NCI-H1436 treated with DMSO at 0.1 percent for 48 hours (cell line): ENCODE results near the gene FAM13A.

Source experiments
- DNase-seq: peaks from one replicate; lab custom pipeline; 2025; lab: John Stamatoyannopoulos, UW

The FAM13A gene

DNA sequence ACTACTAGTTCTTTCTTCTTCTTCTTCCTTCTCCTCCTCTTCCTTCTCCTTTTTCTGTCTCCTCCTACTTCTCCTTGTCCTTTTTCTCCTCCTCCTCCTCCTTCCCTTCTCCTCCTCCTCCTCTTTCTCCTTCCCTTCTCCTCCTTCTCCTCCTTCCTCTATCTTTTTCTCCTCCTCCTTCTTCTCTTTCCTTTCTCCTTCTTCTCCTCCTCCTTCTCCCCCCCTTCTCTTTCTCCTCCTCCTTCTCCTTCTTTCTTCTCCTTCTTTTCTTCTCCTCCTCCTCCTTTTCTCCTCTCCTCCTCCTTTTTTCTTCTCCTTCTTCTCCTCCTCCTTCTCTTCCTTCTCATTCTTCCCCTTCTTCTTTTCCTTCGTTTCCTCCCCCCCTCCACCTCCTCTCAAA lies 337.6 kb downstream of the FAM13A start:
- no peak for DNase-seq

- DNase-seq = no peak
These were observed 338.9 kb downstream of the FAM13A start for GRCh38 chr4:88718098-88718497.

DNA sequence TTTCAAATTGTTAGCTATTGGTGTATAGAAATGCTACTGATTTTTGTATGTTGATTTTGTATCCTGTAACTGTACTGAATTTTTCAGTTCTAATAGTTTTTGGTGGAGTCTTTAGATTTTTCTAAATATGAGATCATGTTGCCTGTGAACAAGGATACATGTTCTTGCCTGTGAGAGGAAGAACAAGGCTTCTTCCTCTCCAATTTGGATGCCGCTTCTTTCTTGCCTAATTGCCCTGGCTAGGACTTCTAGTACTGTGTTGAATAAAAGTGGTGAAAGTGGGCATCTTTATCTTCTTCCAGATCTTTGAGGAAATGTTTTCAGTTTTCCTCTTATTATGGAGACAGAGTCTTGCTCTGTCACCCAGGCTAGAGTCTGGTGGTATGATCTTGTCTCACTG lies 343.2 kb downstream of the FAM13A start:
- DNase-seq = no peak

DNA sequence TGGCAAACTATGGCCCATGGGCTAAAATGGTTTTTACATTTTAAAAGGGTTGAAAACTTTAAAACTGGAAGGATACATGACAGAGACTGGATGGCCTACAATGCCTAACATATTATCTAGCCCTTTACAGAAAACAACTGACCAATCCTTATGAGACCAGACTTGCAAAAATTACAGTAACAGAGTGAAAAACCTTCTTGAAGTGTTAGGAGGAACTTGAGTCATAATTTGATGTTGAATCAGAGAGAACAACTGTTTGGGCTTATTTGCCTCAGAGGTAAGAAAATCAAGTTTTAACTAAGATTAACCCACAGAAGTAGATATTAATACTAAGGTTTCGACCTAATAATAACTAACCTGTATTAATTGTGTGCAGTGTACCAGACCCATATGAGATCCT lies 347.0 kb downstream of the FAM13A start:
- no peak for DNase-seq

- no peak for DNase-seq
These were observed 350.4 kb downstream of the FAM13A start for GRCh38 chr4:88706574-88706973.

DNA sequence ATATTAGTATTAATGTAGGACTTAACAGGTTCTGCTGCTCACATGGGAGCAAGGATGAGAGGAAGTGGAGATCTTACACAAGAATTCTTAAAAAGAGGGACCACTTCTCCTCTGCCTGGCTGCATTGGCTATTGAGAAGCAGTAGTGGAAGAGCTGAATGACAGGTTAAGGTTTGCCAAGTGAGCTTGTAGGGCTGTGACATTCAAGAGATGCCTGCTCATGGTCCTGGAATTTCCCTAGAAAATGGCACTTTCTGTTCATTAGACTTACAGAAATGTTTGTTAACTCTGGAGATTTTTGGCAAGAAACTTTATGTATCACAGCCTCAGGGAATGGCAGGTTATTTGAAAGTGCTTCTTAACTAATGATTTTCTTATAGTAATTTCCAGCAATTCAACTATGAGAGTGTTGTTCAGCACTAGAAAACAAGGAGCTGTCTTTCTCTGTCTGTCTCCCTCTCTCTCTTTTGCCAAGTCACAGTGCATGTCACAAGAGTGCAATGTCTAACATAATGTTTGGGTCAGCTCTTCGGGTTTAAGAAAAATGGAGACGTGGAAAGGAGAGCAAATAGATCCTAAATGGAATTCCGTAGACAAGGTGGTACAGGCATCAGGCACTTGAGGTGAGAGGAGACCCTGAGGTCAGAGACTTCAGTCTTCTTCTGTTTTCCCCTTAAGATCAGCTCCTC lies 351.0 kb downstream of the FAM13A start:
- DNase-seq = no peak

DNA sequence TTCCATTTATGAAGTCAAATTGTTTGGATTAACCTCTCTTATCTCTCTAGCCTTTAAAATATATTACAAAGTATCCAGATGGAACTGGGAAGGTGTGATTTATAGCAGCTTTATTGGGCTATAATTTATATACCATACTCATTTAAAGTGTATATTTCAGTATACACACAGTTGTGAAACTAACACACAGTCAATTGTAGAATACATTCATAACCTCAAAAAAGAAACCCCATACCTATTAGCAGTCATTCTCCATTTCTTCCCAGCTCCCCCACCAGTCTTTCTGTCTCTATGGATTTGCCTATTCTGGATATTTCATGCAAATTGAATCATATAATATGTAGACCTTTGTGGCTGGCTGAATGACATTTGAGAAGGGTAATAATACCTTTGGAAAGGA lies 351.8 kb downstream of the FAM13A start:
- DNase-seq = no peak

- DNase-seq = no peak
These were observed 354.2 kb downstream of the FAM13A start for GRCh38 chr4:88702782-88703181.

GRCh38 chr4:88698519-88698918 lies 358.5 kb downstream of the FAM13A start:
- DNase-seq = no peak

- DNase-seq = no peak
These were observed 359.2 kb downstream of the FAM13A start, which contains the start of gene NAP1L5 for GRCh38 chr4:88697588-88698329. NAP1L5 (minus strand) TSS chr4:88697829; CDS start chr4:88697754, 75 bp downstream.

DNA sequence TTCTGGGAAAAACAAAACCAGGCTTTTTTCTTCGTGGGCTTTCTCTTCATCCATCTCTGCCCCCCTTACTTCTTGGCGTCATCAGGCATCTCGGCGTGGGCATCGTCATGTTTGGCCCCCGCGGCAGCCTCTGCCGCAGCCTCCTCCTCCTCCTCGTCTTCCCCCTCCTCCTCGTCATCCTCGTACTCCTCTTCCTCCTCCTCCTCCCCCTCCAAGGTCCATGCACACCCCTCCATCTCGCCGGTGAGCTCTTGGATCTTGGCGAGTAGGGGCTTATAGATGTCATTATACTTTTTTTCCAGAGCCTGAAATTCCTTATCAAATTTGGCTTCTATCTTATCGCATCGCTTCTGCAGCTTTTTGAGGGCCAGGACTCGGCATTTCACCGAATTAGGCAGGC lies 359.8 kb downstream of the FAM13A start:
- no peak for DNase-seq

DNA sequence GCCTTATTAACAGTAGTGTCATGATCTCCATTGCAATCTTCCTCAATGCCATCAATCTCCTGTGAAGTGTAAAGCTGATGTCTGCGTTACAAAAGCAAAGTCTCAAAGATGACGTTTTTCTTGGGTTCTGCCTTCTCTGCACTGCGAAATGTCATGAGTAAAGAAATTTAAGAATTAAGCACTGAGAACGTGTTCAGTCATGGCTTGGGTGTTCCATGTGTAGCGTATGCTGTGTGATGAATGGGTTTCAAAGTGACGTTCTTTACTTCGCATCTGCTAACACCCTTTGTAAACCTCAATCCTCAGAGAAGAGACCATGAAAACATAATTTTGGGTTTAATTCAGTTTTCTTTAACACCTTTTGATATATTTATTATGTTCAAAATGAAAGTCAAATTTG lies 360.4 kb downstream of the FAM13A start:
- DNase-seq = no peak

DNA sequence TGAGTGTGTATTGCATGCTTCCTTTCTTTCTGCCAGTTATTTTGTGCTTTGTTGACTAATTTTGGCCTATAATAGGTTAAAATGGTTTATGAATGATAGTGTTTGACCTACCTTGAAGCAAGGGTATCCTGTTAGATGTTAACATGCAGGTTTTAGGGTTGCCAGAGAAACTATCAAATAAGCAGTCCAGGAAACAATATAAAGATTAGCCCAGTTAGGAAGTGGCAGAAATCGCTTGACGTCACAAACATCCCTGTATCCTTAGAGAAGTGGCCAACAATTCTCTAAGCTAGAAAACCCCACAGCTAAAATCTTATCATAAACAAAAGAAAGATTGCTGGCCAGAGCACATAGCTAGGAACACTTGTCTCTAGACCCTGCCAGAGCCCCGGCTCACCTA lies 363.2 kb downstream of the FAM13A start:
- DNase-seq = no peak

DNA sequence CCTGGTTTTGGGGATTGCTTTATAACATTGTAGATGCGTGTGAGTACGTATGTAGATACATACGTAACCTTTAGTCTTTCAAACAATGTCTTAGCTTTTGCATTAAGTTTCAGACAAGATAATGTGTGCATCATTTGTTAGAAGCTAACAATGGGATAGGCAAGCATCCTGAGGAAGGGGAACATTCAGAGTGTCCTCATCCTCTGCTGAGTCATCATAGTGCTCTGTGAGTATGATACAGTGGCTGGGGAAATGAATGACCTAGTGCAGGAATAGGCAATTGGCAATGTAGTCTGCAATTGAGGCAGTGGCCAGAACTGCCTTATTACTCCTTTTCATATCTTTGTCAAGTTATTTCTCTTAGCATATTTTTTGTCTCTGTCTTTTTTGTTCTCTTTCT lies 366.6 kb downstream of the FAM13A start:
- DNase-seq = no peak

DNA sequence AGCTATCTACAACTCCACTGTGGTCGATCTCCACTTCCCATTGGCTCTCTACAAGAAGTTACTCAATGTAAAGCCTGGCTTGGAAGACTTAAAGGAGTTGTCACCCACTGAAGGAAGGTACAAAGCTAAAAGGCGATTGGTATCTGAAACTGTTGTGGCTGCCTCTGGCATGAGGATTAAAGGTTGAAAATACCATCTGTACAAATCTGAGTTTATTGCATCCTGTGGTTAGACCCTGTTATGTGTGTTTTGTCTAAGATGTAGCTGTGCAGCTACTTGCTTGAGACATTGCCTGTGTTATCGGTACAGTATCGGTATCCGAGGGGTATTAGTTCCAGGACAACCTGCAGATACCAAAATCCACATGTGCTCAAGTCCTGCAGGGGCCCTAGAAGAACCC lies 375.8 kb downstream of the FAM13A start:
- DNase-seq = no peak
